A673 (cell line): ENCODE data around the gene SUN3. TPM values are rescaled to one million over a fixed set of nuclear protein-coding genes. Genes with fewer than 3 reads are reported as not detected.

Experiments
- BruUV-seq: library from RNA; stranded (reverse); fragments of 400-500 nt; replicated peaks from 2 replicates; lab custom pipeline; 2021; lab: Mats Ljungman, UMichigan
- CTCF ChIA-PET: fragments of 300-600 bp; sonication (Branson Sonifier 250); formaldehyde crosslinking; loops from one replicate; lab custom pipeline; 2022; ENCODE audit warnings: antibody characterized with exemption; lab: Charles Lee
- POLR2A ChIA-PET: fragments of 300-600 bp; sonication (Branson Sonifier 250); formaldehyde crosslinking; loops from one replicate; lab custom pipeline; 2022; ENCODE audit warnings: antibody characterized with exemption; ENCODE audit not compliant: low non-redundant PET; lab: Charles Lee
- DNase-seq: peaks from one replicate; pipeline ENCODE4 v3.0.0-alpha.2; 2015; ENCODE audit warnings: low spot score
- H3K27ac ChIP-seq: fragments of 200-600 bp; sonication (generic); 2 replicates; pipeline ENCODE4 v1.5.1; 2016; ENCODE audit warnings: mixed run types, low read depth, mild to moderate bottlenecking, mixed read lengths, antibody characterized with exemption, low read length; ENCODE audit not compliant: poor library complexity, severe bottlenecking
- H3K27me3 ChIP-seq: fragments of 200-600 bp; sonication (generic); replicated peaks from 2 replicates; pipeline ENCODE4 v1.6.1; 2017; ENCODE audit warnings: mixed run types, low read depth, mild to moderate bottlenecking, mixed read lengths, antibody characterized with exemption, low read length; ENCODE audit not compliant: insufficient read depth, poor library complexity
- H3K36me3 ChIP-seq: fragments of 200-600 bp; sonication (generic); 2 replicates; pipeline ENCODE4 v1.6.1; 2016; ENCODE audit warnings: mixed run types, mild to moderate bottlenecking, mixed read lengths, antibody characterized with exemption, low read length; ENCODE audit not compliant: insufficient read depth, poor library complexity, severe bottlenecking
- H3K4me1 ChIP-seq: fragments of 200-600 bp; sonication (generic); 2 replicates; pipeline ENCODE4 v1.6.1; 2017; ENCODE audit warnings: mixed run types, mild to moderate bottlenecking, mixed read lengths, antibody characterized with exemption, low read length; ENCODE audit not compliant: insufficient read depth, poor library complexity, severe bottlenecking
- H3K4me3 ChIP-seq: fragments of 200-600 bp; sonication (generic); 2 replicates; pipeline ENCODE4 v1.5.1; 2016; ENCODE audit warnings: low read depth, mixed run types, mild to moderate bottlenecking, mixed read lengths, low read length; ENCODE audit not compliant: poor library complexity, severe bottlenecking
- H3K9me3 ChIP-seq: fragments of 200-600 bp; sonication (generic); 2 replicates; pipeline ENCODE4 v1.6.1; 2016; ENCODE audit warnings: mixed run types, low read depth, mild to moderate bottlenecking, mixed read lengths, antibody characterized with exemption, low read length; ENCODE audit not compliant: poor library complexity, severe bottlenecking
- EZH2 ChIP-seq: fragments of 200-600 bp; sonication (generic); IDR thresholded peaks from 2 replicates; pipeline ENCODE4 v1.6.1; 2017; ENCODE audit warnings: borderline replicate concordance, low read depth, mild to moderate bottlenecking, mixed read lengths, antibody characterized with exemption, low read length; ENCODE audit not compliant: poor library complexity, severe bottlenecking
- intact Hi-C: fragments of 100-400 bp; cut with micrococcal nuclease; formaldehyde crosslinking; loops from one replicate; pipeline ENCODE4 v1.10.0; 2022; ENCODE audit not compliant: unreplicated experiment
- total RNA-seq: library from RNA; stranded (reverse); gene quantifications from 2 replicates; pipeline ENCODE4 v1.2.3, GENCODE V29; 2021
- TF ChIP-seq, protein P1 (sequence below): fragments of 300-800, 200-600 bp; sonication (generic); conservative IDR thresholded peaks from 2 replicates; pipeline ENCODE4 v1.5.1; 2017; ENCODE audit warnings: low read depth, mild to moderate bottlenecking, antibody characterized with exemption, low read length, moderate library complexity, mixed read lengths

SUN3 gene
- total RNA-seq, 1 experiment from 2014 or later = not detected

DNA sequence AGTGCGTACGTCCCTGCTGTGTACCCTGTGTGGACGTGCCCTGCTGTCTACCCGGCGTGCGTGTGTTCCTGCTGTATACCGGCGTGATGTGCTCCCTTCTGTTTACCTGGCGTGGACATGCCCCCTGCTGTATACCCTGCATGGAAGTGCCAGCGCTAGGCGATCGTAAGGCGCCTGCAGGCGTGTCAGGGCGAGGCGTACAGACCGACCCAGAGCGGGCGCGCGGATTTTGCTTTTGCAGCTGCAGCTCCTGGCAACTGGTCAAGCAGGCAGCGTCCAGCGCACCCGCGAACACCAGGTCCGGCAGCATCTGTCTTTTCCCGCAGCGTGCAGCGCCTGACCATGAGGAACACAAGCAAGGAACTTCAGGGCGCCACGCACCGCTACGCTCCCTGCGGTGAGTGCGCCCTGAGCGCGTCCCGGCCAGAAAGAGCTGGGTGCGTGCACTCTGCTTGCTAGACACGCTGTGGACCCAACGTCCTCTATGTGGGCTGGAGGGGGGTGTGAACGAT lies 7.1 kb upstream of the SUN3 start:
- no peak overlapping the region for H3K27ac ChIP-seq
- no peaks in the 10 kb centered on the region for H3K36me3 ChIP-seq
- POLR2A ChIA-PET = no interaction called here
- peaks cover 37% of the 10 kb centered on the region for H3K27me3 ChIP-seq
- H3K4me3 ChIP-seq = peak overlapping the region; percentile 33
- CTCF ChIA-PET = no interaction called here
- no TSS peak for BruUV-seq
- DNase-seq = no peak
- intact Hi-C loops = no loop called here
- H3K4me1 ChIP-seq = peaks cover 6% of the 10 kb centered on the region
- H3K9me3 ChIP-seq = no peaks in the 10 kb centered on the region
- TF ChIP-seq EZH2 = no peak
- TF ChIP-seq, protein P1, sequence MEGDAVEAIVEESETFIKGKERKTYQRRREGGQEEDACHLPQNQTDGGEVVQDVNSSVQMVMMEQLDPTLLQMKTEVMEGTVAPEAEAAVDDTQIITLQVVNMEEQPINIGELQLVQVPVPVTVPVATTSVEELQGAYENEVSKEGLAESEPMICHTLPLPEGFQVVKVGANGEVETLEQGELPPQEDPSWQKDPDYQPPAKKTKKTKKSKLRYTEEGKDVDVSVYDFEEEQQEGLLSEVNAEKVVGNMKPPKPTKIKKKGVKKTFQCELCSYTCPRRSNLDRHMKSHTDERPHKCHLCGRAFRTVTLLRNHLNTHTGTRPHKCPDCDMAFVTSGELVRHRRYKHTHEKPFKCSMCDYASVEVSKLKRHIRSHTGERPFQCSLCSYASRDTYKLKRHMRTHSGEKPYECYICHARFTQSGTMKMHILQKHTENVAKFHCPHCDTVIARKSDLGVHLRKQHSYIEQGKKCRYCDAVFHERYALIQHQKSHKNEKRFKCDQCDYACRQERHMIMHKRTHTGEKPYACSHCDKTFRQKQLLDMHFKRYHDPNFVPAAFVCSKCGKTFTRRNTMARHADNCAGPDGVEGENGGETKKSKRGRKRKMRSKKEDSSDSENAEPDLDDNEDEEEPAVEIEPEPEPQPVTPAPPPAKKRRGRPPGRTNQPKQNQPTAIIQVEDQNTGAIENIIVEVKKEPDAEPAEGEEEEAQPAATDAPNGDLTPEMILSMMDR = no peak

DNA sequence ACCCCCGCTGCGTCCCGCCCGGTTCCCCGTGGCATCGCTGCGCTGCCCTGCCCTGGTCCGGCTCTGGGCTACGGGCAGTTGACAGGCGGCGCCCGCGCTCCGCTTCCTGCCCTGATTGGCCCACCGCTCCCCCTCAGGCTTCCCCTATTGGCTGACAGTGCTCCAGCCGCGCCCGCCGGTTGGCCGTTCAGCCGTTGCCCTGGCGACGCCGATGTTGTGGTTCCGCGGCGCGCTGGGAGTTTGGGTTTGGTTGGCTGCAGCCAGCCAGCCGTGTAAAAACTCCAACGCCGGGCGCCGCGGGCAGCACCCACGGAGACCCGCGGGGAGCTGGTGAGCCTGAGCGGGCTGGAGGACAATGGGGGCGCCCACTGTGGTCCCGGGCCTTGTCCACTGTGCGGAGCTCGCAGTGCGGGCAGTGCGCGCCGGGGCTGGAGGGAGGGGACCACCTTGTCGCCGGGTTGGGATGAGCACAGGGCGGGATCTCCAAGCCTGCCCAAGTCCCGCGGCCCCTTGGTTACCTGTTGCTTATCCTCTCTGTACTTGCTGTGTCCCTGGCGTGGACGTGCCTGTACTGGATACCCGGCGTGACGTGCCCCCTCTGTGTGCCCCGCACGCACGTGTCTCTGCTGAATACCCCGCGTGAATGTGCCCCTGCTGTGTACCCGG lies 6.5 kb upstream of the SUN3 start, which contains the start of gene C7orf57:
TSS of gene C7orf57 (plus strand) at position 243 of the 666 bp plus-strand sequence. CDS start 766 bp downstream, outside the sequence.
- H3K4me1 ChIP-seq = peaks cover 5% of the 10 kb centered on the region
- peaks cover 39% of the 10 kb centered on the region for H3K27me3 ChIP-seq
- ChIA-PET POLR2A (no interaction called here), CTCF (no interaction called here)
- no peak within 1 kb of the TSS for H3K27ac ChIP-seq
- intact Hi-C loops = no loop called here
- H3K36me3 ChIP-seq = no peaks in the 10 kb centered on the region
- TF ChIP-seq EZH2 = no peak
- TF ChIP-seq, protein P1 = no peak
- peak within 1 kb of the TSS; percentile 33 for H3K4me3 ChIP-seq
- no TSS peak for BruUV-seq
- DNase-seq = peak; percentile 81
- no peaks in the 10 kb centered on the region for H3K9me3 ChIP-seq

DNA sequence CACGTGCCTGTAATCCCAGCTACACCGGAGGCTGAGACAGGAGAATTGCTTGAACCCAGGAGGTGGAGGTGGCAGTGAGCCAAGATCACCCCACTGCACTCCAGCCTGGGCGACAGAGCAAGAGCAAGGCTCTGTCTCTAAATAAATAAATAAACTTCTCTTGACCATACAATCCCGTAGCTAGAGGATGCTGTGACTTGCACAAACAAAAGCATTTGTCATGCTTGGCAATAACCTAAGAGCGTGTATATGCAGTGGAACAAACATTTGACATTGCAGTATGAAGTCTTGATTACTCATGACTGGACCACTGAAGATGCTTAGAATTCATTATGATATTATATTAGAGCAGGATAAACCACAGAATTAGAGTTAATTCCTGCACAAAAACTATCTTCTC lies 5.0 kb upstream of the SUN3 start:
- intact Hi-C loops = no loop called here
- CTCF ChIA-PET = no interaction called here
- POLR2A ChIA-PET = no interaction called here

More for the DNA sequence above, 5.0 kb upstream of the SUN3 start:
- no peak for DNase-seq
- H3K4me1 ChIP-seq = peaks cover 5% of the 10 kb centered on the region
- no TSS peak for BruUV-seq
- H3K9me3 ChIP-seq = no peaks in the 10 kb centered on the region
- no peak overlapping the region for H3K4me3 ChIP-seq
- TF ChIP-seq, protein P1 = no peak
- no peak for TF ChIP-seq EZH2
- H3K27ac ChIP-seq = no peak overlapping the region
- peaks cover 48% of the 10 kb centered on the region for H3K27me3 ChIP-seq
- H3K36me3 ChIP-seq = no peaks in the 10 kb centered on the region
